HG02970 (cell line): ENCODE measurements around the gene RALB.

Experiments
- ATAC-seq: cut with Tn5 transposase; IDR thresholded peaks from one replicate; pipeline ENCODE4 v1.9.1; 2021; ENCODE audit warnings: mild to moderate bottlenecking, moderate library complexity, moderate number of reproducible peaks; ENCODE audit not compliant: unreplicated experiment, low FRiP score

The RALB gene

DNA sequence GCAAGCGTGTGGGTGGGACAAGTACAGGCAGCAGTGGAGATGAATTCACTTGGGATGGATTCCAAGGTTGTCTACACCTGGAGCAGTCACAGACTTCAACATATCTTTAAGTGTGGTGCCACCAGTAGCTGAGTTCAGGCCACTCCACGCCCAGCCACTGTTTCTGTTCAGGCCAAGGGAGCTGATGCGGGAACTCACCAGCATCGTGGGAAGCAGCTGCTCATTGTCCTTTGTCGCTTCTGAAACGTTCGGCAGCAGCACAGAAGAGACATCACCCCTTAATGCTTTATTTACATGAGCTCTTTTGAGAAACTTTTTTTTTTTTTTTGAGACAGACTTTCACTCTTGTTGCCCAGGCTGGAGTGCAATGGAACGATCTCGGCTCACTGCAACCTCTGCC, 73.4 kb downstream of the RALB start:
- no peak for ATAC-seq

DNA sequence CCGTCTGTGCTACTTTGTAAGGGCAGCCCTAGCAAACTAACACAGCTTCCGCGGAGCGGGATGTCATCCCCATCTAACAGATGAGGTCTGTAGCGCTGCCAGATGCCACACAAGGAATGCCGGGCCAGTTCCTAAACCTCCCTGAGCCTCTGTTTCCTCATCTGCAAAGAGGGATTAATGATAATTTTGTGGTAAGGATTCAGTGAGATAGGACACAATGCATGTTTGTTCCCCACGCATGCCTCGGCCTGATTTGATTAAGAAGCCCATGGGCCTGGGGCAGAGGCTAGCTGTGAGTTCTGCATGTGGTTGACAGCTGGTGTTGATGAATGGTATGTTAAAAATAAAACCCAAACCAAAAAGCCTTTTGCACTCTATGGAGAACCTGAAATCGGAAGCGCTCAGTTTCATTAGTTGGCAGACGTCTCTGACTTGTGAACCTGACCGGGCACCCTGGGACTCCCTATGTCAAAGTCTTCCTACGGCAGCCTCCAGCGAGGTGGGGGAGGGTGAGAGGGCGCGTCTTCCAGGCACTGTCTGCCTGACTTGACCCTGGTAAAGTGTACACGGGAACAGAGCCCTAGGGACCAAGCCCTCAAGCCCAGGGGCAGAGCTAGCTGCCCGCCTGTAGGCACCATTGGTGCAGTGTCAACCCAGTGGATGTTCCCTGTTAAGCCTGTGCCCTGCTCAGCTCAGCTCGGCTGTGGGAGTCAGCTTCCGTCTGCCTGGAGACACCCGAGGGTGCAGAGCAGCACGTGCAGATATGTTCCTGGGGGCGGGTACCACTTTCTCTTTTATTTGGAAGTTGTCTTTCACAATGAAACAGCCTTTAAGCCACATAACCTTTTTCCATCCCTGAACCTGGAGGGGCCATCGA, 78.5 kb downstream of the RALB start:
- ATAC-seq, result no peak

DNA sequence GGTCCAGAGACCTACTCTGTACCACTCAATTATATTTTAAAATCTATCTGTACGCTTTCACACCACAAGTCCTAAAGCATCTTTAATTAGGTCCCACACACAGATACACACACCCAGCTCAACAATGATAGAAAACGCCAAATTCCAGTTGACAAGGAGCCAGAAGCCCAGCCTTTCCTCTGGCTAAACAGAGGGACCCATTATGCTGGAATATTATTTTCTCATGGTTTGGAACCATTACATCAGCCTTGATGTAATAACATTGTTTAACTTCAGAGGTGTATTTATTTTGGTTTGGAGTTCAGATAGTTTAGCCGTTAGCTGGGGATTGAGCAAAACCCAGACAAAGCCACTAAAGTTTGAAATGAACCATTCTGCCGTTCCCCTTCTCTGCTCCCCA, 79.3 kb downstream of the RALB start:
- no peak for ATAC-seq

DNA sequence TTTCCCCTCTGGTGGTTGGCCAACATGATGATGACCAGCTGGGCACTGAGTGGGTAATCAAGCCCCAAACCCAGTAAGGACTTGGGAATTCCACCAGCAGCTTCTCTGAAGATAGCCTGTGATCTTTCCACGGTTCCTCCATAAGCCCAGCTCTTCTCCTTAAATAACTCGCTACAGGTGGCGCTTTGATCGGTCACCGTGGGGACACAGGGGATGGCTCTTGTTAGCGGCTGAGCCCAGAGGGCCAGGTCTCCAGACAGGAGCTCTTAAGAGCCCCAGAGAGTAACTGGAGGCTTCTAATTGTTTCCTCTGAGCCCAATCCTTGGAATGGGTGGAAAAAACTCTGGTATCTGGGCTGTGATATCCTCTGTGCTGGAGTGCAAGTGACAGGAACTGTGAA, 79.7 kb downstream of the RALB start:
- ATAC-seq, result no peak

DNA sequence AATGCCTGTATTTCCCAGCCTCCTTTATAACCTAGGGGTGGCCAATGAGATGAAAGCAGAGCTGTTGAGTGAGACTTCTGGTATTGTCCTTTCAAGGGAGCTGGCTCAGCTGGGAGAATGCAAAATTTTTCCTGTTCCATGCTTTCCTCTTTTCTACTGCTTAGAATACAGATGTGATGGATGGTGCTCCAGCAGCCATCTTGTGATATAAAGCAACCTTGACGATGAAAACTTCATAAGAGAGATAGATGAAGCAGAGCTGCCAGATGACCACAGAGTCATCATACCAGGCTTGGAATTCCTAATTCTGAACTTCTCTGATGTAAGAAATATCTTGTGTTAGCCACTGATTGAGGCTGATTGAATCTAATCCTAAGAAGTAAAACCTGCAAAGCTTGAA, 81.4 kb downstream of the RALB start:
- ATAC-seq, result no peak

DNA sequence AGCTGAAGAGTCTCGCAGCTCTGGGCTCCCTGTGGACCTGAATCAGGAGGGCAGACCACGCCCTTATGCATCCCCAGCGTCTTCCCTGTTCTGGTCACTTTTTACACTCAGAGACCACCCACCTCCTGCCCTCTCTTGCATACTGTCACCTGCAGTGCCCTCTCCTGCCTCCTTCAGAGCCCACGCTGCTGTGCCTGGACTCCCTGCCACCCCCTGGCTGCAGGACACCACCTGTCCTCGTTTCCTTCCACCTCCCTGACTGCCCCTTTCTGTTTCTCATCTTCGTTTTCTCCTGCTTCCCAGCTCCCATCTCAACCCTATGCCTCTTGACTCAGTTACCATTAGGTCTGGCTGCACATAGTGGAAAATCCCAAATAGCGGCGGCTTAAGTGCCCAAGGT, 84.1 kb downstream of the RALB start:
- ATAC-seq, result no peak

DNA sequence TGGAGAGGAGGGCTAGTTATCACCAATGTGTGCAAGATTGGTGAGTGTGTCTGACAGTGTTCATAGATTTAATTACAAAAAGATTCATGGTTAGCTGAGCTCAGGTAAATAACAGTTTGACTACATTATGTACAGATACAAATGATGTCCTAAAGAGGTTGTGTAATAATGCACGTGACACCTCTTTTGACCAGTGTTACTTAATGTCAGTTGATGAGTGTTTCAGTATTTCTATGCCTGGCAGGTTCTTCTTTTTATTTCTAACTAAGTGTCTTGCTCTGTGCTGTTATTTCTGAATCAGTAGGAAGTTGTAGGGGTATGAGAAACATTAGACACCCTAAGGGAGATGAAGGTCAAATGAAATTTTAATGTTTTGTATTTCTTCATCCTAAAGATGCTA, 85.4 kb downstream of the RALB start:
- no peak for ATAC-seq

DNA sequence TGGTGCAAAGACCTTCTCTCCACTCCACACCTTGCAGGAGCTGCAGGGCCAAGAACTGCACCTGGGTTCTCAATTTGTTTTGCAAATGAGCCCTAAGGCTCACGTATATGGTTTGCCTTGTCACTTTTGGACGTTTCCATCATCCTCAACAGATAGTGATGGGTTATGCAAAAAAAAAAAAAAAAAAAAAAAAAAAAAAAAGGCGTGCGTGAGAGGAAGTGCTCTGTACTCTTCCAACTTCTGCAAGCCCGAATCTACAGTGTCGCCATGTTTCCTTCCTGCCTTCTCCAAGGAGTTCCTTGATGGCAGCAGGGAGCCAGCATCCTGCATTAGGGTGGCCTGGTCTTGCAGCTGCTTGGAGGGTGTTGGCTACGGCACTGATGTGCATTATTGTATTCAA, 89.3 kb downstream of the RALB start:
- ATAC-seq, result no peak

DNA sequence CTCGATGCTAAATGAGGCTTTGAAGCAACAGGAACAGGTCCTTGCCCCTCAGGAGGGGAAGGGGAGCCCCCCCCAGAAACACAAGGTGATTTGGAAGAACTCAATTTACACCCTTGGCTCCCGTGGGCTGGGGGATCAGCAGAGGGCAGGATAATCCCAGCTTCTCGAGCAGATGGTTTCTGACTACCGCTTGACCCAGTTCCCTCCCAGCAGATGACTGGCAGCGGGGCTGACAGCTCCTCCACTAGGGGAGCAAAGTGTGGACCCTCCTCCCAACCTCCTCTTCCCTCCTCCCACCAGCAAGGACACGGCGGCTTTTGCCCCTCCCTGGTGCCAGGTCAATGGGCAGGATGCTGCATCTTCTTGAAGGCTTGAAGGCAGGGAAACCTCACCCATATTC, 89.8 kb downstream of the RALB start:
- ATAC-seq, result no peak

DNA sequence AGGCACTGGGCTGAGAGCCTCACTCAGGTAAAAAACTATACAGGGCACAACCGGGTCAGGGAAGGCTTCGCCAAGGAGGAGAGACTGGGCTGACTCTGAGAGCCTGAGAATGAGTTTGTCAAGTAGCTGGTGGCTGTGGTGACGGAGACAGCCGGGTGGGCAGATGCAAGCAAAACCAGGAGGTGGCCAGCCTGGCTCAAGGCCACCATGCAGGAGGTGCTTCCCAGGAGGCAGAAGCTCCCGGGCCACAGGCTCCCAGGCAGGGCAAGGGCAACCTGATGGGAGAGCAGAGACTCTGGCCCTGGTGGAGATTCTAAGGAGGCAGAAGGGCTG, 90.4 kb downstream of the RALB start:
- ATAC-seq, result no peak

DNA sequence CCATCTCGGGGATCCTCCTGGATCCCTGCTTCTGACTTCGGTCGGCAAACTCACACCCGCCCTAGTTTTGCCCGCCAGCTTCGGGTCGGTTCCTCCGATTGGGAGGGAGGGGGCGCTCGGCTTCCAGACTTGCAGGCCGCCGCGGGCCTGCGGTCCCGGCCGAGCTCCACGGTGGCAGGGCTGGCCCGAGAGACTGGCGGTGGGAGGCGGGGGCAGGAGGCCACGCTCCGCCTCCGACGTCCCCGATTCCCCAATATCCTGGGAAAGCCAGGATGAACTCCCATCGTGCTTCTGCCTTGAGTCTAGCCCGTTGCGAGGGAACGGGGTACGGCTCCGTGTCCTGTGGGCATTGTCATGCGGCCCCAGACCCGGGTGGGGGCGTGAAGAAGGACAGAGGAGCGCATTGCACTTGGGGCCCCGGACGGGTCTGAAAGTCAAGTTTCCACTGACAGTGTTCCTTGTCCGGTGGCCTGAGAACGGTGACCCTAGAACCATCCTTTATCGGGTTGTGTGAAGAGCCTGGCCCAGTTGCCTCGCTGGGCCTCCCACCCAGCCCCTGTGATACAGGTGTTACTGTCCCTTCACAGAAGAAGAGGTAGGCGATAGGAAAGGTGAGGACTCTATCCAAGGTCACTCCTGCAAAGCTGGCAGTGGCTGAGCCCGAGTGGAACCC, 90.9 kb downstream of the RALB start:
- ATAC-seq, result no peak
